HCT116 (cell line): ENCODE data around the gene LRIT2. TPM values are rescaled to one million over a fixed set of nuclear protein-coding genes. Genes with fewer than 3 reads are reported as not detected.

Experiments
- ATAC-seq: fragments of 200-7000 bp; cut with Tn5 transposase; 2 replicates; pipeline ENCODE4 v1.9.1; 2020; ENCODE audit warnings: mild to moderate bottlenecking, moderate library complexity
- BruUV-seq: library from RNA; stranded (reverse); fragments of 400-500 nt; replicated peaks from 2 replicates; lab custom pipeline; 2021; lab: Mats Ljungman, UMichigan
- CTCF ChIA-PET: fragments of 300-600 bp; sonication (Branson Sonifier 250); formaldehyde crosslinking; loops from one replicate; lab custom pipeline; 2021; ENCODE audit warnings: antibody characterized with exemption; lab: Charles Lee
- POLR2A ChIA-PET: fragments of 300-600, 350-600 bp; sonication (Branson Sonifier 250); formaldehyde crosslinking; loops from one replicate; lab custom pipeline; 2021; ENCODE audit warnings: antibody characterized with exemption; lab: Charles Lee
- RAD21 ChIA-PET, 2 experiments: fragments of 300-600 bp; sonication (Branson Sonifier 250); formaldehyde crosslinking; loops; one replicate each; lab custom pipeline; 2023; ENCODE audit warnings: low total read pairs in 2 of 2; ENCODE audit not compliant: uncharacterized antibody in 2 of 2, unreplicated experiment in 2 of 2, low non-redundant PET in 1 of 2; lab: Charles Lee
- DNase-seq: peaks from one replicate; pipeline ENCODE4 v3.0.0-alpha.2; 2010; ENCODE audit warnings: low read depth, low spot score
- H2AFZ ChIP-seq: fragments of 200-600 bp; shearing (Covaris generic), sonication (generic); 2 replicates; pipeline ENCODE4 v1.6.1; 2017; ENCODE audit warnings: low read depth, mixed run types, mixed read lengths, antibody characterized with exemption, low read length; ENCODE audit not compliant: poor library complexity, severe bottlenecking
- H3K27ac ChIP-seq: 2 replicates; pipeline ENCODE4 v1.5.1; 2012; ENCODE audit warnings: low read depth, low read length
- H3K27me3 ChIP-seq: fragments of 200-600 bp; sonication (generic); 2 replicates; pipeline ENCODE4 v1.6.1; 2016; ENCODE audit warnings: mixed run types, low read length, mixed read lengths; ENCODE audit not compliant: insufficient read depth
- H3K36me3 ChIP-seq, 2 experiments: fragments of 200-500 bp in 1 of 2; fragments of 200-600 bp in 1 of 2; sonication (Bioruptor generic) in 1 of 2; sonication (generic) in 1 of 2; 2 replicates each; pipeline versions ENCODE4 v1.5.1 to v1.6.1; 2014 to 2016; ENCODE audit warnings: low read length in 2 of 2, inconsistent platforms in 1 of 2, mixed read lengths in 1 of 2, mixed run types in 1 of 2; ENCODE audit not compliant: insufficient read depth in 2 of 2, control insufficient read depth in 1 of 2
- H3K4me1 ChIP-seq, 2 experiments: fragments of 200-600 bp in 1 of 2; sonication (generic) in 1 of 2; 2 replicates each; pipeline versions ENCODE4 v1.5.1 to v1.6.1; 2012 to 2017; ENCODE audit warnings: low read length in 2 of 2, inconsistent platforms in 1 of 2, mild to moderate bottlenecking in 1 of 2, mixed read lengths in 1 of 2, mixed run types in 1 of 2, moderate library complexity in 1 of 2; ENCODE audit not compliant: insufficient read depth in 2 of 2, control insufficient read depth in 1 of 2
- H3K4me2 ChIP-seq: fragments of 200-600 bp; sonication (generic); 2 replicates; pipeline ENCODE4 v1.6.1; 2017; ENCODE audit warnings: mixed run types, low read length, mixed read lengths
- H3K4me3 ChIP-seq, 2 experiments: fragments of 200-600 bp in 1 of 2; sonication (generic) in 1 of 2; replicated peaks in 1 of 2; 2 replicates each; pipeline ENCODE4 v1.5.1; 2011 to 2016; ENCODE audit warnings: low read length in 2 of 2, control low read depth in 1 of 2, low read depth in 1 of 2, mild to moderate bottlenecking in 1 of 2, mixed read lengths in 1 of 2, mixed run types in 1 of 2
- H3K79me2 ChIP-seq: fragments of 200-600 bp; sonication (generic); 2 replicates; pipeline ENCODE4 v1.6.1; 2017; ENCODE audit warnings: mild to moderate bottlenecking, mixed run types, low read length, moderate library complexity, mixed read lengths; ENCODE audit not compliant: insufficient read depth
- H3K9ac ChIP-seq: fragments of 200-600 bp; sonication (generic); 2 replicates; pipeline ENCODE4 v1.6.1; 2016; ENCODE audit warnings: low read length, mixed read lengths
- H3K9me2 ChIP-seq: fragments of 200-600 bp; sonication (generic), shearing (Covaris generic); 2 replicates; pipeline ENCODE4 v1.6.1; 2017; ENCODE audit warnings: mixed run types, mild to moderate bottlenecking, moderate library complexity; ENCODE audit not compliant: insufficient read depth
- H3K9me3 ChIP-seq, 2 experiments: fragments of 200-500 bp in 1 of 2; fragments of 200-600 bp in 1 of 2; sonication (Bioruptor generic) in 1 of 2; sonication (generic) in 1 of 2; 2 replicates each; pipeline ENCODE4 v1.6.1; 2014 to 2017; ENCODE audit warnings: low read length in 2 of 2, mixed read lengths in 2 of 2, inconsistent platforms in 1 of 2, low read depth in 1 of 2, mild to moderate bottlenecking in 1 of 2, mixed run types in 1 of 2, moderate library complexity in 1 of 2; ENCODE audit not compliant: control insufficient read depth in 1 of 2, insufficient read depth in 1 of 2
- H4K20me1 ChIP-seq: fragments of 200-600 bp; sonication (generic), shearing (Covaris generic); 2 replicates; pipeline ENCODE4 v1.6.1; 2017; ENCODE audit warnings: mixed run types, mild to moderate bottlenecking, moderate library complexity; ENCODE audit not compliant: insufficient read depth
- CEBPB ChIP-seq: IDR thresholded peaks from 2 replicates; pipeline ENCODE4 v1.6.1; 2012; ENCODE audit warnings: low read depth
- EGR1 ChIP-seq: IDR thresholded peaks from 2 replicates; pipeline ENCODE4 v1.6.1; 2012; ENCODE audit warnings: low read depth
- EZH2 ChIP-seq: fragments of 200-600 bp; sonication (generic); IDR thresholded peaks from 2 replicates; pipeline ENCODE4 v1.6.1; 2017; ENCODE audit warnings: antibody characterized with exemption, mixed run types
- EZH2phosphoT487 ChIP-seq: fragments of 200-600 bp; IDR thresholded peaks from 2 replicates; pipeline ENCODE4 v1.6.1; 2018; ENCODE audit warnings: antibody characterized with exemption, borderline replicate concordance
- FOSL1 ChIP-seq: IDR thresholded peaks from 2 replicates; pipeline ENCODE4 v1.6.1; 2012; ENCODE audit warnings: low read depth
- JUND ChIP-seq: IDR thresholded peaks from 2 replicates; pipeline ENCODE4 v1.6.1; 2012
- POLR2A ChIP-seq: IDR thresholded peaks from 2 replicates; pipeline ENCODE4 v1.7.0; 2011; ENCODE audit warnings: borderline replicate concordance; ENCODE audit not compliant: insufficient read depth, insufficient read length; ENCODE audit errors: extremely low read depth
- POLR2AphosphoS5 ChIP-seq: IDR thresholded peaks from 2 replicates; pipeline ENCODE4 v1.6.1; 2011; ENCODE audit warnings: mild to moderate bottlenecking, low read depth, low read length, moderate library complexity
- RAD21 ChIP-seq: IDR thresholded peaks from 2 replicates; pipeline ENCODE4 v1.6.1; 2012; ENCODE audit warnings: low read depth, mild to moderate bottlenecking
- SIN3A ChIP-seq: IDR thresholded peaks from 2 replicates; pipeline ENCODE4 v1.6.1; 2012; ENCODE audit warnings: low read depth
- SP1 ChIP-seq: IDR thresholded peaks from 2 replicates; pipeline ENCODE4 v1.6.1; 2012; ENCODE audit warnings: low read depth
- SRF ChIP-seq: IDR thresholded peaks from 2 replicates; pipeline ENCODE4 v1.6.1; 2012; ENCODE audit warnings: low read depth
- TCF7L2 ChIP-seq: IDR thresholded peaks from 2 replicates; pipeline ENCODE4 v1.7.0; 2011; ENCODE audit warnings: borderline replicate concordance, inconsistent platforms; ENCODE audit not compliant: insufficient read depth, insufficient read length; ENCODE audit errors: extremely low read depth
- YY1 ChIP-seq: IDR thresholded peaks from 2 replicates; pipeline ENCODE4 v1.6.1; 2011; ENCODE audit warnings: low read length, low read depth, moderate library complexity, mild to moderate bottlenecking; ENCODE audit not compliant: insufficient replicate concordance; ENCODE audit errors: extremely low read depth
- ZFX ChIP-seq: fragments of 450-650 bp; IDR thresholded peaks from 2 replicates; pipeline ENCODE4 v1.6.1; 2017
- ZNF274 ChIP-seq: fragments of 200-500 bp; sonication (Bioruptor generic); IDR thresholded peaks from 2 replicates; pipeline ENCODE4 v1.6.1; 2014; ENCODE audit warnings: mild to moderate bottlenecking, low read depth, low read length, inconsistent platforms
- intact Hi-C: fragments of 100-400 bp; cut with micrococcal nuclease; formaldehyde crosslinking; loops from 2 replicates; pipeline ENCODE4 v1.10.0; 2022
- total RNA-seq: library from RNA; stranded (reverse); gene quantifications from one replicate; pipeline ENCODE4 v1.2.1, GENCODE V29; 2021; ENCODE audit not compliant: unreplicated experiment
- TF ChIP-seq, protein P1 (sequence below): IDR thresholded peaks from 2 replicates; pipeline ENCODE4 v1.6.1; 2012
- TF ChIP-seq, protein P2 (sequence below): IDR thresholded peaks from 2 replicates; pipeline ENCODE4 v1.6.1; 2011; ENCODE audit warnings: mild to moderate bottlenecking, low read length, moderate library complexity; ENCODE audit not compliant: insufficient replicate concordance; ENCODE audit errors: extremely low read depth
- TF ChIP-seq, protein P3 (sequence below), 3 experiments: fragments of 200-600 bp in 1 of 3; sonication (generic) in 1 of 3; IDR thresholded peaks in 2 of 3; conservative IDR thresholded peaks in 1 of 3; 2 replicates each; pipeline ENCODE4 v1.5.1; 2012 to 2017; ENCODE audit warnings: low read depth in 2 of 3, low read length in 2 of 3, antibody characterized with exemption in 1 of 3, borderline replicate concordance in 1 of 3, control low read depth in 1 of 3, mild to moderate bottlenecking in 1 of 3, mixed read lengths in 1 of 3, mixed run types in 1 of 3, moderate library complexity in 1 of 3; ENCODE audit not compliant: insufficient read depth in 1 of 3
- TF ChIP-seq, protein P4 (sequence below): IDR thresholded peaks from 2 replicates; pipeline ENCODE4 v1.6.1; 2012

The LRIT2 gene
- total RNA-seq, 1 experiment from 2014 or later: not detected

DNA sequence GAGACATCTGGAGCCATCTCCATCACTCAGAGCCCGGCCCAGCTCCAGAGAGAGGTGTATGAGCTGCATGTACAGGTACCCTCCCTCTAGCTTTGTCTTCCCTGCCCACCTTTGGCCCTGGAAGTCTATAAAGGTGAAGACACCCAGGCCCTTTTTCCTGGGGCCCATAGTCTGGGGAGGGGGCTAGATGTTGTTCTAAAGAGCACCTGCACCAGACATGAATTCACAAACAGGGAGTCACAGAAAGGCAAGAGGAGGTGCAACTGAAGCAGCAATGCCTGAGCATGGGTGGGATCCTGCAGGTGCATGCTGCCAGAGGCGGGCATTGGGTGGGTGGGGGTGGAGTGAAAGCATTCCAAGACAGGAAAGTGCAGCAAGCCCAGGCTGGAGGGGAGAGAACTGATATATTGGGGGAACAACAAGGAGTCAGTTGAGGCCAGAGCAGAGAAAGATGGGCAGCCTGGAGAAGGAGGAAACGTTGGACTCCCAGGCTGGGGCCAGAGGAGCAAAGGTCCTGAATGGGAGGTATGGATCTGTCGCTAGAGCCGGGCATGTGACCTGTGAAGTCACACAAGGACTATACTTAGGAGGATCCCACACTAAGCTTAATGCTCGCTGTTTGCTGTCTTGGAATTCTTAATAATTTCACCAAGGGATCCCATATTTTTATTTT, 19.4 kb downstream of the LRIT2 start:
- no peak for ATAC-seq
- H3K9me3 ChIP-seq: no peaks in the 10 kb centered on the region
- H3K79me2 ChIP-seq: no peaks in the 10 kb centered on the region
- TF ChIP-seq, protein P1, sequence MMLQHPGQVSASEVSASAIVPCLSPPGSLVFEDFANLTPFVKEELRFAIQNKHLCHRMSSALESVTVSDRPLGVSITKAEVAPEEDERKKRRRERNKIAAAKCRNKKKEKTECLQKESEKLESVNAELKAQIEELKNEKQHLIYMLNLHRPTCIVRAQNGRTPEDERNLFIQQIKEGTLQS: no peak
- TF ChIP-seq SP1 (no peak), POLR2A (no peak), ZNF274 (no peak), EZH2 (no peak), SRF (no peak), SIN3A (no peak), POLR2AphosphoS5 (no peak), CEBPB (no peak), YY1 (no peak), RAD21 (no peak), JUND (no peak), EGR1 (no peak), ZFX (no peak), EZH2phosphoT487 (no peak), TCF7L2 (no peak), FOSL1 (no peak)
- TF ChIP-seq, protein P2, sequence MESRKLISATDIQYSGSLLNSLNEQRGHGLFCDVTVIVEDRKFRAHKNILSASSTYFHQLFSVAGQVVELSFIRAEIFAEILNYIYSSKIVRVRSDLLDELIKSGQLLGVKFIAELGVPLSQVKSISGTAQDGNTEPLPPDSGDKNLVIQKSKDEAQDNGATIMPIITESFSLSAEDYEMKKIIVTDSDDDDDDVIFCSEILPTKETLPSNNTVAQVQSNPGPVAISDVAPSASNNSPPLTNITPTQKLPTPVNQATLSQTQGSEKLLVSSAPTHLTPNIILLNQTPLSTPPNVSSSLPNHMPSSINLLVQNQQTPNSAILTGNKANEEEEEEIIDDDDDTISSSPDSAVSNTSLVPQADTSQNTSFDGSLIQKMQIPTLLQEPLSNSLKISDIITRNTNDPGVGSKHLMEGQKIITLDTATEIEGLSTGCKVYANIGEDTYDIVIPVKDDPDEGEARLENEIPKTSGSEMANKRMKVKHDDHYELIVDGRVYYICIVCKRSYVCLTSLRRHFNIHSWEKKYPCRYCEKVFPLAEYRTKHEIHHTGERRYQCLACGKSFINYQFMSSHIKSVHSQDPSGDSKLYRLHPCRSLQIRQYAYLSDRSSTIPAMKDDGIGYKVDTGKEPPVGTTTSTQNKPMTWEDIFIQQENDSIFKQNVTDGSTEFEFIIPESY: no peak
- TF ChIP-seq, protein P3, sequence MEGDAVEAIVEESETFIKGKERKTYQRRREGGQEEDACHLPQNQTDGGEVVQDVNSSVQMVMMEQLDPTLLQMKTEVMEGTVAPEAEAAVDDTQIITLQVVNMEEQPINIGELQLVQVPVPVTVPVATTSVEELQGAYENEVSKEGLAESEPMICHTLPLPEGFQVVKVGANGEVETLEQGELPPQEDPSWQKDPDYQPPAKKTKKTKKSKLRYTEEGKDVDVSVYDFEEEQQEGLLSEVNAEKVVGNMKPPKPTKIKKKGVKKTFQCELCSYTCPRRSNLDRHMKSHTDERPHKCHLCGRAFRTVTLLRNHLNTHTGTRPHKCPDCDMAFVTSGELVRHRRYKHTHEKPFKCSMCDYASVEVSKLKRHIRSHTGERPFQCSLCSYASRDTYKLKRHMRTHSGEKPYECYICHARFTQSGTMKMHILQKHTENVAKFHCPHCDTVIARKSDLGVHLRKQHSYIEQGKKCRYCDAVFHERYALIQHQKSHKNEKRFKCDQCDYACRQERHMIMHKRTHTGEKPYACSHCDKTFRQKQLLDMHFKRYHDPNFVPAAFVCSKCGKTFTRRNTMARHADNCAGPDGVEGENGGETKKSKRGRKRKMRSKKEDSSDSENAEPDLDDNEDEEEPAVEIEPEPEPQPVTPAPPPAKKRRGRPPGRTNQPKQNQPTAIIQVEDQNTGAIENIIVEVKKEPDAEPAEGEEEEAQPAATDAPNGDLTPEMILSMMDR (IDR thresholded peaks at IDR 0.05 in 2 of 3, conservative IDR thresholded peaks at IDR 0.05 in 1 of 3; ENCODE audit: borderline replicate concordance in 1 of 3, insufficient read depth in 1 of 3, low read depth in 2 of 3, low read length in 2 of 3): no peak
- TF ChIP-seq, protein P4, sequence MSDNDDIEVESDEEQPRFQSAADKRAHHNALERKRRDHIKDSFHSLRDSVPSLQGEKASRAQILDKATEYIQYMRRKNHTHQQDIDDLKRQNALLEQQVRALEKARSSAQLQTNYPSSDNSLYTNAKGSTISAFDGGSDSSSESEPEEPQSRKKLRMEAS: no peak
- TF ChIP-seq, all 23 proteins: peak for 0
- no peaks in the 10 kb centered on the region for H3K36me3 ChIP-seq
- POLR2A ChIA-PET: no interaction called here
- H3K9me2 ChIP-seq: no peaks in the 10 kb centered on the region
- no peak for DNase-seq
- CTCF ChIA-PET: interaction anchor here (1.1 to 2.1 kb wide), 3 partner anchors 14 to 67 kb away, joined by 3 to 6 read pairs (median 5); partner anchors contain the start of gene GHITM
- H3K9ac ChIP-seq: no peak overlapping the region
- RAD21 ChIA-PET: no interaction called here
- no peak overlapping the region for H2AFZ ChIP-seq
- H3K4me1 ChIP-seq: no peaks in the 10 kb centered on the region
- H4K20me1 ChIP-seq: no peaks in the 10 kb centered on the region
- no peak overlapping the region for H3K27ac ChIP-seq
- peaks cover 19% of the 10 kb centered on the region for H3K27me3 ChIP-seq
- no peak overlapping the region for H3K4me2 ChIP-seq
- intact Hi-C loops: loop anchor here (1.0 kb wide), 2 partner anchors 58 to 80 kb away; no protein-coding TSS in a partner anchor
- no TSS peak for BruUV-seq
- H3K4me3 ChIP-seq: no peak overlapping the region
